HG03280 (cell line): Measurements from ENCODE around the gene MFSD12.
"Not testable (repeated sequence)": the region's sequence is repeated elsewhere in the genome, so short reads cannot be mapped to it uniquely, and the experiment has no call there.

Experiments
- ATAC-seq: cut with Tn5 transposase; IDR thresholded peaks from one replicate; pipeline ENCODE4 v1.9.1; 2021; ENCODE audit warnings: mild to moderate bottlenecking, moderate library complexity; ENCODE audit not compliant: unreplicated experiment

The MFSD12 gene

DNA sequence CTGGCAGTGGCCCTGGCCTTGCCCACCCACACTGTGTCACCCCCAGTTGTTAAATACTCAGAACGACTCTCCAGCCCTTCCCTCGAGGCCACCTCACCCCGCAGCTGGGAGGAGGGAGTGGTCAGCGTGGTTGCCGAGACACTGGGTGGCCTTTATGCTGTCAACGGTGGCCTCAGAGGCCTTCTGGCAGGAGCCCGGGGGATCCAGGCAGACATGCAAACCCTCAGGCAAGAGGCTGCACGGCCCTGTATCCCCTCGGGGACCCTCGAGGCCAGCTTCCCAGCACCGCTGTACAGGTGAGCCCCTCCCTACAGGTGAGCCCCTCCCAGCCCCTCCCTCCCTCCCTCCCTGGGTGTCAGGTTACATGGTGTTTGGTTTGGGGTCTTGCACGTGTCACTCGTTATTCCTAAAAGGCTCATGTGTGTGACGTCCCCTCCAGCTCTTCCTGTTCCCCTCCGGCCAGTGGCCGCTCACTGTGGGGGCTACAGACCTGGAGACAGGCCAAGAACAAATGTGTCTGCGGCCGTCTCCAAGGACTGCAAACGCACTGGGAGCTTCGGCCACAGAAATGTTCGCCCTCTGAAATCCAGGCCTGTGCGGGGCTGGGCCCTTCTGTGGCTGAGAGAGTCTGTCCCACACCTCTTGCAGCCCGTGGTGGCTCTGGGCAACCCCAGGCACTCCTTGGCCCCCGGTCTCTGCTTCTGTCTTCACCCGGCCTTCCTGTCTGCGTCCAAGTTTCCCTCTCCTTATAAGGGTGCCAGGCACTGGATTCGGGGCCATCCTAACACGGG is 18.2 kb downstream of the MFSD12 start, which contains the start of gene TEKTIP1:
Gene TEKTIP1 (plus strand): TSS at position 210 of the 791 bp plus-strand sequence. CDS start 4 bp downstream, at position 214.
- no peak for ATAC-seq

DNA sequence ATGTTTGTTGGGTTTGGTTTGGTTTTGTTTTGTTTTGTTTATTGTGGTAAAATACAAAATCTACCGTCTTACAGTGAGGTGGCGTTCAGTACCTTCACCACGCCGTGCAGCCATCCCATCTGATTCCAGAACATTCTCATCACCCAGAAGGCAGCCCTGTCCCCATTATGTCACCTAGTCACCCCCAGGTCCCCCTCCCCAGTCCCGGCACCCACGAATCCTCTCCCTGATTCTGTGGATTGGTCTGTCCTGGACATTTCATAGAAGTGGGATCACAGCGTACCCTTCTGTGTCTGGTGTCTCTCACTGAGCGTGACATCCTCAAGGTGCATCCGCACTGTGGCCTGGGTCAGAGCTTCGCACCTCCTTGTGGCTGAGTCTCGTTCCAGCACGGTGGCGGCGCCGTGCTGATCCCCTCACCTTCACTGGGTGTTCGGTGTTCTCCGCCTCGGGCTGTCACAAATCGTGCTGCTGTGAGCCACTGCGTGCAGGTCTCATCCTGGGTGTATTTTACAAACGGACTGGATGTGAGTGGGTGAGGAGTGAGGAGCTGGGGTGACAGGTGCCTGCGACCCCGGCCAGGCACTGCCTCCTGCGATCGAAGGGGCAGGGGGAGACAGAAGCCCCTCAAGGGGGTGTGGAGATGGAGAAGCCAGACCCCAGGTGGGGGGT is 19.0 kb downstream of the MFSD12 start:
- ATAC-seq, result no peak

DNA sequence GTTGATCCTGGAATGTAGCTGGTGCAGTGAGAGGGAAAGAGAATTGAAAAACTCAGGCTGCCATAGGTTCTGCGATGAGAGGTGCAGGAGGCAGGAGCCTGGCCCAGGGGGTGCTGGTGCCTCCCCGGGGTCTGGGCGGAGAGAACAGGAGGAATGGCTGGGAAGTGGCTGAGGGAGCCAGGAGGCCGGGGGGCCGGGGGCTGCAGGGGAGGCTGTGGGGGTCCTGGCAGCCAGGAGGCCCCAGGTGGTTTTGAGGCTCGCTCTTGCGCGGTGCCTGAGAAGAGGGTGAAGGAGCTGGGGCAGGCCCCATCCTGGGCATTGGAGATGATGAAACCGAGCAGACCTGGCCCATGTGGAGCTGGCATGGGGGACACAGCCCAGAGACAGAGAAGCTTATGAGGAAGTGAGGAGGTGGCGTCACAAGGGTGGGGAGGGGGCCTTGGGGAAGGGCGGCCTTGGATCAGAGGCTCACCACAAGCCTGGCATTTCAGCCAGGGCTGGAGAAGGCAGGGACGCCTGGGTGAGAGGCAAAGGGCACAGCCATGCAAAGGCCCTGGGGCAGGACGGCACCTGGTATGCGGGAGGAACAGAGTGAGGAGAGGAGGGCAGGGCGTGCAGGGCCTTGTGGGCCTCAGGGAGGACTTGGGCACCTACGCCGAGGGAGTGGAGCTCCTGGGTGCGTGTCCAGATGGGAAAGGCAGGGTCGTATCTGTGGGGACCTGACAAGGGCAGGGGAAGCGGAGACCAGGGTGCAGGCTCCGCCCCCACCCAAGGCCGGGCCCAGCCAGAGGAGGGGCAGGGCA is 19.7 kb downstream of the MFSD12 start:
- ATAC-seq, result no peak

DNA sequence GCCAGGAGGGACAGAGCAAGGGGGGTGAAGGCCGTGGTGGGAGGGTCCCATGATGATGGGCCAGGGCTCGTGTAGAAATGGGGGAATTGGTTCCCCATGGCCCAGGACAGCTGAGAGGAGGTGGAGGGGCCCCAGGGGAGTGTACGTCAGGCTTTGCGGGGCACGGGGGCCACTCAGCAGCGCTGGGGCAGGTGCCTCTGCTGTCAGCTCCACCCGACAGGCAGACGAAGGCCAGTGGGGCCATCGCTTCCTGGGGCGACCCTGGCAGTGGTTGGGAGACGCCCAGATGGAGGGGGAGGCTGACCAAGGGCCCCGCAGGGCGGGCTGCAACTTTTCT is 20.3 kb downstream of the MFSD12 start:
- no peak for ATAC-seq

DNA sequence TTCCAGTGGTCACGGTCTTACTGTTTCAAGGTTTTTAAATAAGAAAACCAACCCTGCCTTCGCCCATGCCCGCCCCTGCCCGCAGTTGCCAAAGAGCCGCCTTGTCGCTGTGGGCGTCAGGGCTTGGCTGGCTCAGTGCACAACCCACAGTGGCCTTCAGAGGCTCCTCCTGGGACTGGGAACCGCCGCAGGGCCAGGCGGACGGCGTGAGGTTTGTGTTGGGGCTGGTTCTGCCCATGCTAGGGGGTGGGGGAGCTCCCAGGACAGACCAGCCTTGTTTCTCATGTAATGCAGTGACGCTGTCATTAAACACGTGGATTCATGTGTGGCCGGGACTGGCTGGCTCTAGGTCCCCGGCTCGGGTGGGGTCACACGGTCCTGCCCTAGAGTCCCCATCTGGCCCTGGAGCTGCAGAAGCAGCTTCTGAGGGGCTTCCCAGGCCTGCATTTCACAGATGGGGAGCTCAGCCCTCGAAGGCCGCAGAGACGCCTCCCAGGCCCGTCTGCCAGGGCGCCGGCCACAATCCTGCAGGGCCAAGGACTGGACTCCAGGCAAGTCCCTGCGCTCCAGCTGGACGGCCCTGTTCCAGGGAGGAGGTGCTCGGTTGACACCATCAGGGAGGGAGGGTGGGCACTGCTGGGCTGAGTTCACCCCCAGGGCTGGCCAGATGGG is 20.8 kb downstream of the MFSD12 start:
- ATAC-seq, result no peak

DNA sequence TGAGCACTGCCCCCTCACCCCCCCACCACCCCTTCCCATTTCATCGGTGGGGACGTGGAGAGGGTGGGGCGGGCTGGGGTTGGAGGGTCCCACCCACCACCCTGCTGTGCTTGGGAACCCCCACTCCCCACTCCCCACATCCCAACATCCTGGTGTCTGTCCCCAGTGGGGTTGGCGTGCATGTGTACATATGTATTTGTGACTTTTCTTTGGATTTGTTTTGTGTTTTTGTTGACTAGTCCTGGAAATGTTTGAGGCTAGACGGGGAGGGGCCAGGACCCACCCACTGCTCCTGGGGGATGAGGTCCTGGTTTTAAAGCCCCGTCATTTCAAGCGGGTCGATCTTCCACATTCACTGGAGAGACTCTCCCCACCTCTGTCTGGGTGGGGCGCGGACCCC is 21.4 kb downstream of the MFSD12 start:
- ATAC-seq, result no peak

DNA sequence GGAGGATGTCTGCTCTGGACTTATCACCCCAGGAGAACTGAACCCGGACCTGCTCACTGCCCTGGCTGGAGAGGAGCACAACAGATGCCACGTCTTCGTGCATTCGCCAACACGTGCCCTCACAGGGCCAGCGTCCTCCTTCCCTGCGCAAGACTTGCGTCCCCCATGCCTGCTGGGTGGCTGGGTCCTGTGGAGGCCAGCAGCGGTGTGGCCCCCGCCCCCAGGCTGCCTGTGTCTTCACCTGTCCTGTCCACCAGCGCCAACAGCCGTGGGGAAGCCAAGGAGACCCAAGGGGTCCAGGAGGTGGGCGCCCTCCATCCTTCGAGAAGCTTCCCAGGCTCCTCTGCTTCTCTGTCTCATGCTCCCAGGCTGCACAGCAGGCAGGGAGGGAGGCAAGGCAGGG is 21.8 kb downstream of the MFSD12 start:
- no peak for ATAC-seq

DNA sequence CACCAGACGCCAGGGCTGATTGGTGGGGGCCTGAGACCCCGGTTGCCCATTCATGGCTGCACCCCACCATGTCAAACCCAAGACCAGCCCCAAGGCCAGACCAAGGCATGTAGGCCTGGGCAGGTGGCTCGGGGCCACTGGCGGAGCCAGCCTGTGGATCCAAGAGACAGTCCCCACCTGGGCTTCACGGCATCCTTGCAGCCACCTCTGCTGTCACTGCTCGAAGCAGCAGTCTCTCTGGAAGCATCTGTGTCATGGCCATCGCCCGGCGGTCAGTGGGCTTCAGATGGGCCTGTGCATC is 22.2 kb downstream of the MFSD12 start:
- no peak for ATAC-seq

DNA sequence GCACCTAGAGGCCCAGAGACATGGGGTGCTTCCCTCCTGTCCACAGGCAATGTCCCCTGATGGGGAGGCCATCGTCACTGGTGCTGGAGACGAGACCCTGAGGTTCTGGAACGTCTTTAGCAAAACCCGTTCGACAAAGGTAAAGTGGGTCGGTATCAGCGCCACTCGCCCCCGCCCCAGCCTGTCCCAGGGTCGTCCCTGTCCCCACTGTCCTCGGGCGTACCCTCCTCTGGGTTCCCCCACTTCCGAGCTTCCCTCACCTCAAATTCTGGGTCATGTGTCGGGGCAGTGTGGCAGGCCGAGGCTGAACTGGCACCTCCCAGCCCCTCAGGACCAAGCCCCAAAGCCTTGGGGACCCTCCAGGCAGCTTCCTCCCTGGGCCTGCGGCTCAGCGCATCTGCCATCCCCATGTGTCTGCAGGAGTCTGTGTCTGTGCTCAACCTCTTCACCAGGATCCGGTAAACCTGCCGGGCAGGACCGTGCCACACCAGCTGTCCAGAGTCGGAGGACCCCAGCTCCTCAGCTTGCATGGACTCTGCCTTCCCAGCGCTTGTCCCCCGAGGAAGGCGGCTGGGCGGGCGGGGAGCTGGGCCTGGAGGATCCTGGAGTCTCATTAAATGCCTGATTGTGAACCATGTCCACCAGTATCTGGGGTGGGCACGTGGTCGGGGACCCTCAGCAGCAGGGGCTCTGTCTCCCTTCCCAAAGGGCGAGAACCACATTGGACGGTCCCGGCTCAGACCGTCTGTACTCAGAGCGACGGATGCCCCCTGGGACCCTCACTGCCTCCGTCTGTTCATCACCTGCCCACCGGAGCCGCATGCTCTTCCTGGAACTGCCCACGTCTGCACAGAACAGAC is 22.8 kb downstream of the MFSD12 start:
- no peak for ATAC-seq

DNA sequence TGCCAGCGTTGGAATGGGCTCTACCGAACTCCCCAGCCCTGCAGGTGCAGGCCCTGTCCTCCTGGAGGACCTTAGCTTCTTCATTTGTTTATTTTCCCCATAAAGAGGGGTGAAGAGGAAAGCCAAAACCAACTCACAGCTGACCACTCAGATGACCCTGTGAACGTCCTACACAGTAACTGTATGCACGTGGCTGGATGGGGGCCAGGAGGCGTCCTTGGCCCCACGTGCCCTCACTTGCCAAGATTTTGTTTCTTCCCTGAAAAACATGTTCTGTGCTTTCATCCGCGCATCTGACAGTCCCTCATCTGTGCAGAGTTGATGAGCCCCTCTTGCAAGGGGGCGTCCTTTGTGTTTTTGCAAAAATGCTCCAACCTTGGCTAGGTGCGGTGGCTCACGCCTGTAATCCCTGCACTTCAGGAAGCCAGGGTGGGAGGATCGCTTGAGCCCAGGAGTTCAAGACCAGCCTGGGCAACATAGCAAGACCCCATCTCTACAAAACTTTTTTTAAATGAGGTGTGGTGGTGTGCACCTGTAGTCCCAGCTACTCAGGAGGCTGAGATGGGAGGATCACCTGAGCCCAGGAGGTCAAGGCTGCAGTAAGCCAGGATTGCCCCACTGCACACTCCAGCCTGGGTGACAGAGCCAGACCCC is 23.7 kb downstream of the MFSD12 start:
- ATAC-seq, result no peak

DNA sequence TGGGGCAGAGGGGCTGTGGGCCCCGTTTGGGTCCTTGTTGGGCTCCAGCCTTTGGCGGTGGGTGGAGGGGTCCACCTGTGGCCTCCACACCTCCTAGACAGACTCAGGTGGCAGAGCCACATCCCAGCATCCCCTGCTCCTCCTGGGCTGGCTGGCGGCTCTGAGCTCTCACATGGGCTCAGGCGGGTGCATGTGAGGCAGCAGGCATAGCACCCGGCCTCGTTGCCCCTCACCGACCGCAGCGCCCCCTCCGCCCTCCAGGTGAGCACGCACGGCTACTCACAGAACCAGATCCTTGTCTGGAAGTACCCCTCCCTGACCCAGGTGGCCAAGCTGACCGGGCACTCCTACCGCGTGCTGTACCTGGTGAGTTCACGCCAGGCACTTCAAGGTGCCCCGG is 24.4 kb downstream of the MFSD12 start:
- no peak for ATAC-seq

DNA sequence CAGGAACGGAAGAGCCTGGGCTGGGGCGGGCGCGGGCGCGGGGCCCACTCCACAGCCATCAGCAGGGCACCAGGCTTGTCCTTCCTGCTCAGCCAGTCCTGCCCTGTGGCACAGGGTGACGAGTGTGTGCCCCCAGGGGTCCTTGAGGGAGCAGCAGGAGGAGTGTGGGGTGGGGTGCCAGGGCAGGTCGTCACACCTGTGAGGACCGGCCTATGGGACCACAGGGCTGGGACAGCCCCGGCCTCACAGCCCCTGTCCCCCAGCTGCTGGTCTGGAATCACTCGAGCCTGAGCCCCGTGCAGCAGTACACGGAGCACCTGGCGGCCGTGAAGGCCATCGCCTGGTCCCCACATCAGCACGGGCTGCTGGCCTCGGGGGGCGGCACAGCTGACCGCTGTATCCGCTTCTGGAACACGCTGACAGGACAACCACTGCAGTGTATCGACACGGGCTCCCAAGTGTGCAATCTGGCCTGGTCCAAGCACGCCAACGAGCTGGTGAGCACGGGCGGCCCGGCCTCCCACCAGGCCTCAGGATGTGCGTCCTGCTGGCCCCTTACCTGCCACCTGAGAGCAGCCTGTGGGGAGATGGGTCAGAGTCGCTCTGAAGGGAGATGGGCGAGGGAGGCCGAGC is 25.1 kb downstream of the MFSD12 start:
- no peak for ATAC-seq

DNA sequence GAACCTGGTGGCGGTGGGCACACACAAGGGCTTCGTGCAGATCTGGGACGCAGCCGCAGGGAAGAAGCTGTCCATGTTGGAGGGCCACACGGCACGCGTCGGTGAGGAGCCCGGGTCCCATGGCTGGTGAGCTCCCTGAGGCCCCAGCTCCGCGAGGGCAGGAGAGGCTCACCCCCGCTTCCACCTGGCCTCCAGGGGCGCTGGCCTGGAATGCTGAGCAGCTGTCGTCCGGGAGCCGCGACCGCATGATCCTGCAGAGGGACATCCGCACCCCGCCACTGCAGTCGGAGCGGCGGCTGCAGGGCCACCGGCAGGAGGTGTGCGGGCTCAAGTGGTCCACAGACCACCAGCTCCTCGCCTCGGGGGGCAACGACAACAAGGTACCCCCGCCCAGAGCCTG is 25.7 kb downstream of the MFSD12 start:
- ATAC-seq, result no peak

DNA sequence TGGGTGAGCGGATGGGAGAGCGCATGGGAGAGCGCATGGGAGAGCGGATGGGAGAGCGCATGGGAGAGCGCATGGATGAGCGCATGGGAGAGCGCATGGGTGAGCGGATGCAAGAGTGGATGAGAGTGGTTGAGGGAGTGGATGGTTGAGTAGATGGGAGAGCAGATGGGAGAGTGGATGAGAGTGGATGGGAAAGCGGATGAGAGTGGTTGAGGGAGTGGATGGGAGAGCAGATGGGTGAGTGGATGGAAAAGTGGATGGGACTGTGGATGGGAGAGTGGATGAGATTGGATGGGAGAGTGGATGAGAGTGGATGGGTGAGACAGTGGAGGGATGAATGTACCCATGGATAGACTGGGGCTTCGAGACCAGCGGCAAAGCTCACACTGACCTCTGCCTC is 27.0 kb downstream of the MFSD12 start:
- no peak for ATAC-seq

DNA sequence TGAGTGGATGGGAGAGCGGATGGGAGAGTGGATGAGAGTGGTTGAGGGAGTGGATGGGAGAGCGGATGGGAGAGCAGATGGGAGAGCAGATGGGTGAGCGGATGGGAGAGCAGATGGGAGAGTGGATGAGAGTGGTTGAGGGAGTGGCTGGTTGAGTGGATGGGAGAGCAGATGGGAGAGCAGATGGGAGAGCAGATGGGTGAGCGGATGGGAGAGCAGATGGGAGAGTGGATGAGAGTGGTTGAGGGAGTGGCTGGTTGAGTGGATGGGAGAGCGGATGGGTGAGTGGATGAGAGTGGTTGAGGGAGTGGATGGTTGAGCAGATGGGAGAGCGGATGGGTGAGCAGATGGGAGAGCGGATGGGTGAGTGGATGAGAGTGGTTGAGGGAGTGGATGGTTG is 28.1 kb downstream of the MFSD12 start:
- not testable (repeated sequence) for ATAC-seq

DNA sequence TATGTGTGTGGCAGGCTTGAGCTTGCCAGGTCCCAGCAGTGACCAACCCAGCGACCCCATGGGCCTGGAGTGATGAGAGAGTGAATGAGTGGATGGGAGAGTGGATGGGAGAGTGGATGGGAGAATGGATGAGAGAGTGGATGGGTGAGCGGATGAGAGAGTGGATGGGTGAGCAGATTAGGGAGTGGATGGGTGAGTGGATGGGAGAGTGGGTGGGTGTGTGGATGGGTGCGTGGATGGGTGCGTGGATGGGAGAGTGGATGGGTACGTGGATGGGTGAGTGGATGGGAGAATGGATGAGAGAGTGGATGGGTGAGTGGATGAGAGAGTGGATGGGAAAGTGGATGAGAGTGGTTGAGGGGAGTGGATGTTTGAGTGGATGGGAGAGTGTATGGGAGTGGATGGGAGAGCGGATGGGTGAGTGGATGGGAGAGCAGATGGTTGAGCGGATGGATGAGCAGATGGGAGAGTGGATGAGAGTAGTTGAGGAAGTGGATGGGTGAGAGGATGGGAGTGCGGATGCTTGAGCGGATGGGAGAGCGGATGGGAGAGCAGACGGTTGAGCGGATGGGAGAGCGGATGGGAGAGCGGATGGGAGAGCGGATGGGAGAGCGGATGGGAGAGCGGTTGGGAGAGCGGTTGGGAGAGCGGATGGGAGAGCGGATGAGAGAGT is 28.7 kb downstream of the MFSD12 start:
- ATAC-seq, result no peak

DNA sequence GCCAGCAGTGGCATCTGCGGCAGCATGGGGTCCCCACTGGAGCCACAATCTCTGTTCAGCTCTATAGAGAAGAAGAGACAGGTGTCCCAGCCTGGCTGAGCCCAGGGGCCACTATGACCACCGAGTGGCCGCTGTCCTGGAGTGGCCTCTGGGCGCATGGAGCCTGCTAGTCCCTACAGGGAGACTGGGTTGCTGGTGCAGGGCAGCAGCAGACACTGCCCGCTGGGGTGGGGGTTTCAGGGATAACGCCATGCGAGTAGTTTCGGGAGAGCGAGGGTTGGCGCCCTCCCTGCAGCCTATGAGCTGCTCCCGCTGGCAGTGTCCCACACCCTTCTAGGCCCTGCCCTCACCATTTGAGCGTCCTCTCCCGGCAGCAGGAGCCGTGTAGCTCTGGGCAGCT is 29.3 kb downstream of the MFSD12 start:
- ATAC-seq, result no peak

DNA sequence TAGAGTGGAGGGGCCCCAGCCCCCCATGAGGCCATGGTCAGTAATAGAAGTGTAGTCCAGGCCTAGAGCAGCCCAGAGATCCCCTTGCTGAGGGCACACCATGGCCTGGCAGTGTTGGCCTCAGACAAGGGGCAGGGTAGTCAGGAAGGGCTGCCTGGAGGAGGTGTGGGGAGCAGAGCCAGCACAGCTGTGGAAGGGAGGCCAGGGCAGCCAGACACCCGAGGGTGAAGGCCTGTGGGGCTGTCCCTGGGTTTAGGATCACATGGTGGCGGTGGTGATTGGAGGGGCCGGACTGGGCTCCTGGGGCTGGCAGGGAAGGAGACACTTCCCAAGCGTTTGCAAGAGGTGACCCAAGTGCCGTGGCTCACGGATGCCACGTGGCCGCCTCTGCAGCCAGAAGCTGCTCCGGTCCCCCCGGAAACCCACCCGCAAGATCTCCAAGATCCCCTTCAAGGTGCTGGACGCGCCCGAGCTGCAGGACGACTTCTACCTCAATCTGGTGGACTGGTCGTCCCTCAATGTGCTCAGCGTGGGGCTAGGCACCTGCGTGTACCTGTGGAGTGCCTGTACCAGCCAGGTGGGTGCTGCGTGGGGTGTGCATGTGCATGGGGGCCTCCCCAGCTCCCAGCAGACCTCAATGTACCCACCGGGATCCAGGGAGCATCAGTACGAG is 30.0 kb downstream of the MFSD12 start:
- ATAC-seq, result no peak
